Myocyte (in vitro differentiated cells): ENCODE results near the gene MRPS34. TPM values are rescaled to one million over a fixed set of nuclear protein-coding genes. Genes with fewer than 3 reads are reported as not detected.
A peak's percentile ranks its signal among the peaks of the same experiment; 100 is the strongest.

Experiments used
- DNase-seq: peaks from one replicate; pipeline ENCODE4 v3.0.0-alpha.2; 2012; ENCODE audit warnings: low read depth
- total RNA-seq: library from RNA; depleted of rRNA; stranded (reverse); fragments of >200 nt; gene quantifications from 2 replicates; pipeline ENCODE4 v1.2.3, GENCODE V29; 2014

Gene MRPS34
- total RNA-seq, 1 donor from 2014 or later = 152 TPM

- DNase-seq = peak; percentile 100
Observed at GRCh38 chr16:1782408-1783264, 9.7 kb upstream of the MRPS34 start, which contains the start of the genes NUBP2 and SPSB3. Gene NUBP2 (plus strand): TSS chr16:1782960. CDS start chr16:1783021, 61 bp downstream. Gene SPSB3 (minus strand): TSS chr16:1782571. CDS start chr16:1781483, 1,088 bp downstream.

- peak; percentile 18 for DNase-seq
Observed at GRCh38 chr16:1781758-1782407, 8.9 kb upstream of the MRPS34 start.

DNA sequence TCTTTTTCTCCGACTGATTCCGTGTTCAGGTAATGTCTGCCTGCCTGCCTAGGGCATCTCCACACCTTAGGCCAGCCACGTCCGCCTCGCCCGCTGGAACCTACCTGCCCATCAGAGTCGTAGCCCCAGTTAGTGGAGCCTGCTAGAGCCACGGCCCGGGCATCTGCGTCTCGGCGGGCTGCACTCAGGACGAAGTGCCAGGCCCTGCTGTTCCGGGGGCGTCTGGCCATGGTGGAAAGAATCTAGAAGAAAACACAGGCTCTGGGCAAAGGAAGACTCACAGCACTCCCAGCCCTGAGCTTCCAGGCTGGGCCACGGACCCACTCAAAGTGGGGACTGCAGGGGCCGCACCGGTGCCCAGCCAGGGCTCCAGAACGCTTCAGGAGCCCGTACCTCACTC lies 8.3 kb upstream of the MRPS34 start:
- DNase-seq = no peak

DNA sequence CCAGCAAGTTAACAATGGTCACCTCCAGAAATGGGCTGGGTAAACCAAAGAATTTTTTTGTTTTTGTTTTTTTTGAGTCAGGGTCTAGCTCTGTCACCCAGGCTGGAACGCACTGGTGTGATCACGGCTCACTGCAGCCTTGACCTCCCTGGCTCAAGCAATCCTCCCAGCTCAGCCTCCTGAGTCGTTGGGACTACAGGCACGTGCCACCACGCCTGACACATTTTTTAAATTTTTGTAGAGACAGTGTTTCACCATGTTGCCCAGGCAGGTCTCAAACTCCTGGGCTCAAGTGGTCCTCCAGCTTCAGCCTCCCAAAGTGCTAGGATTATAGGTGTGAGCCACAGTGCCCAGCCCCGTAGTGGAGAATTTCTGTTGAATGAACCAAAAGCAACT lies 7.7 kb upstream of the MRPS34 start:
- DNase-seq = no peak

- DNase-seq = no peak
Observed at GRCh38 chr16:1779741-1780676, 7.1 kb upstream of the MRPS34 start.

DNA sequence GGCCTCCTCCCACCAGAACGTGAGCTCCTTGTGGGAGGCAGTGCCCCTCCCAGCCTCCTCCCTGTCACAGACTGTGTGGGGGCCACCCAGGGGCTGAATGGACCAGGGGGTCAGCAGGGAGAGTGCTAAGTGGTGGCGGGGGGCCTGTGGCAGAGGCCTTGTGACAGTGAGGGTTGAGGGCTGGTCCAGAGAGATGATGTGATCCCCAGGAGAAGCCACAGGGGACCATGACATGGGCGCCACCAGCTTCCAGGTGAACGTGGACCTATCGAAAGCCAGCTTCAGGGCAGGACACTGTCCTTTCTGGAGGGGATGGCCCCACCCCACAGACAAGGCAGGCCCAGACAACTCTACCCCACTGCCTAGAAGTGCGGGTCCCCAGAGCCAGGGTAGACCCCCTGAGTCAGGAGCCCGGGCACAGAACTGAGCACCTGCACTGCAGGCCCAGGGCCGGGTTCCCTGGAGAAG lies 6.3 kb upstream of the MRPS34 start:
- no peak for DNase-seq

GRCh38 chr16:1778200-1779179 lies 5.6 kb upstream of the MRPS34 start:
- no peak for DNase-seq

GRCh38 chr16:1777375-1778199 lies 4.7 kb upstream of the MRPS34 start:
- no peak for DNase-seq

- DNase-seq = no peak
Observed at GRCh38 chr16:1776991-1777374, 4.0 kb upstream of the MRPS34 start.

DNA sequence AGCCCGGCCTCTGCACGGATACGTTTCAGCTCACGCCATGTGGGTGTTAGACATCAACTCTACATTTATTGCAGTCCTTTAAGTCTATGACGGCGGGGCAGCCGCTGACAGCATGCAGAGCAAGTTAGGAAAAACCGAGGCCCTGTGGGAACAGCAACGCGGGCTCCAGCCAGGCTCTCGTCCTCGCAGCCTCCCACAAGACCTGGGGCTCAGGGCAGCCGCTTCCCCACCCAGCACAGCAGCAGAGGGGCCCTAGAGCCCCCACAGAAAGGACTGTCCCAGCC lies 3.7 kb upstream of the MRPS34 start:
- no peak for DNase-seq

GRCh38 chr16:1775846-1776671 lies 3.1 kb upstream of the MRPS34 start:
- DNase-seq = no peak

- DNase-seq = no peak
Observed at GRCh38 chr16:1775006-1775845, 2.3 kb upstream of the MRPS34 start.

- DNase-seq = no peak
Observed at GRCh38 chr16:1774448-1774780, 1.5 kb upstream of the MRPS34 start.

DNA sequence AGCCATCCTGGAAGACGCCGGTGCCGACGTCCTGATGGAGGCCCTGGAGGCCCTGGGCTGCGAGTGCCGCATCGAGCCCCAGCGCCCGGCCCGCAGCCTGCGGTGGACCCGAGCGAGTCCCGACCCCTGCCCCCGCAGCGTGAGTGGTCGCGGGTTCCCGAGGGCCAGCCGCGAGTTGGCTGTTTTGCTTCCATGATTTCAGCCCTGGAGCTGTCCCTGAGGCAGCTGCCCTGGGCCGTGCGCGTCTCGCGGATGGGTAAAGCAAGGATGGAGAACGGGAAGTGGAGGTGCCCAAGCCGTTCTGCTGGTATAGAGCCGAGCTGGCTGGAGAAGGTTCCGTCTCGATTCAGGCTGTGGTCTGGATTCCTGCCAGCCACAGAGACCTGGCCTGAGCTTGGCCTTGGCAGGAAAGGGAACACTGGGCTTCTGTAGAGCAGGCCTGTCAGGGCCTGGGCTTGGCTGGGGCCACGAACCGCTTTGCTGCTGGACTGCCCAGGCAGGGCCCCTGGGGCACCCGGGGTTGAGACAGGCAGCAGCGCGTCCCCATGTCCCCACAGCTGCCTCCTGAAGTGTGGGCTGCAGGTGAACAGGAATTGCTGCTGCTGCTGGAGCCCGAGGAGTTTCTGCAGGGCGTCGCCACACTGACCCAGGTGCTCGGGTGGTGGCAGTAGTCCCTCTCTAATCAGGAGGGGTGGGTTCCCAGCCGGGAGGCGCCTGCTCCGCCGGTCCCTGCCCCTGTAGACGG lies 941 bp upstream of the MRPS34 start:
- DNase-seq = peak; percentile 52

DNA sequence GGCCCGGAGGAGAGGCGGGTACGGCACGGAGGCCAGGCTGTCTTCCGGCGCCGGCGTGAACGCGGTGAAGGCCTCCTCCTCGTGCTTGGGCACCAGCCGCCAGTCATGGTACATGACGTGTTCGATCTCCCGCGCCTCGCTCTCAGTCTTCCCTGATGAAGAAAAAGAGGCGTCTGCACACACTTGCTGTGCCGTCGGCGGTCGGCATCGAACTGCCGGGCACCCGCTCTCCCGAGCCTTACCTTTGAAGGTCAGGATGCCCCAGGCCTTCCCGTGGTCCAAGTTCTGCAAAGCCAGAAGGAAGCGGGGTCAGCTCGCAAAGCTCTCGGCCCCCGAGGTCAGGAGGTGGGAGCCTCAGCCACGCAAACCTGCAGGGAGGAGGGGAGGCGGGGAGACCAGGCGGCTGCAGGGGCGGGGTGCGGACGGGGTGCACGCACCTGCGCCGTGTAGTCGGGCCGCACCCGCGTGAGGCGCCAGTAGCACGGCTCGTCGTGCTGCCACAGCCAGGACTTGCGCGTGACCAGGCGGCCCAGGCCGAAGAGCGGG lies 499 bp downstream of the MRPS34 start, which contains the start of gene EME2:
Gene EME2 (plus strand): TSS at position 449 of the 546 bp plus-strand sequence. CDS start 418 bp downstream, outside the sequence.
- DNase-seq = no peak

DNA sequence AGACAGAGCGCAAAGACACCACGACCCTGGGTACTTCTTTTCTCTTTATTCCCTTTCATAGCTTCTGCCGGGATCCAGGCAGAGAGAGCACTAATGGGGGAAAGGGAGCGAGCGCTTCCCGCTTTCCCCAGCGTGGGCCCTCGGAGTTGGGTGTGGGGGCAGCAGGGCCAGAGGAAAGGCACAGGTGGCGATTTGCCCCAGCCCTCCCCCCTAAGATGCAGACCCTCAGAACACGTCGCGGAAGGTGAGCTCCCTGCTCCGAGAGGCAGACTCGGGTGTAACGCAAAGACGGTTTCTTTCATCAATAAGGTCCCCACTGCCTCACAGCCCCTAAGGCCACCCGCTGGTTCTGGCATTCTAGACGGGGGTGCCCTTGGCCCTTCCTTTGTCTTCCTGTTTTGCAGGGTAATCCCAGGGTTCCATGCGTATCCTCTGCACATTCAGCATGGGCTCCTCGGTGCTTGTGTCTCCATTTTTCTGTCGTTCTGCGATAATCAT lies 1.0 kb downstream of the MRPS34 start:
- DNase-seq = no peak
